Effector CD8-positive, alpha-beta T cell (primary cell): ENCODE data around the gene P2RX1.

Experiments used
- DNase-seq: peaks from one replicate; lab custom pipeline; 2025; lab: John Stamatoyannopoulos, UW

The P2RX1 gene

DNA sequence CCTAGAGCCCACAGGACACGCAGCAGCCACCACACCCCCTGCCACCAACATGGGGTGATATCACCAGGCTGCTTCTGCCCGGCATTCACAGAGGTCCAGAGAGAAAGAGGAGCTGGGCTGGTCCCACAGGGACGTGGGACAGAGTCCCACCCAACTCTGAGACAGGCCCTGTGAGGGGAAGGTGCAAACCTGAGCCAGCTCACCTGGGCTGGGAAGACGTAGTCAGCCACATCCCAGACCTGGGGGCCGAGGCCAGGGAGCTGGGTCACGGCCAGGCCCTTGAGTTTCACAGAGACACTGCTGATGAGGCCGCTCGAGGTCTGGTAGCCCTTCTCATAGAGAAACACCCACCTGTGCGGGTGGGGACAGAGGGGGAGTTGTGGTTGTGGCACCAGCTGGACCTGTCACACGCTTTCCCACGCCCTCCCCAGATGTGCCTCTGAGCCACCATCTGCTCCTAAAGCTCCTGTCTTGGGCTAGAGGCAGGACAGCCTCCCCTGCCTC lies 11.2 kb downstream of the P2RX1 start:
- no peak for DNase-seq

DNA sequence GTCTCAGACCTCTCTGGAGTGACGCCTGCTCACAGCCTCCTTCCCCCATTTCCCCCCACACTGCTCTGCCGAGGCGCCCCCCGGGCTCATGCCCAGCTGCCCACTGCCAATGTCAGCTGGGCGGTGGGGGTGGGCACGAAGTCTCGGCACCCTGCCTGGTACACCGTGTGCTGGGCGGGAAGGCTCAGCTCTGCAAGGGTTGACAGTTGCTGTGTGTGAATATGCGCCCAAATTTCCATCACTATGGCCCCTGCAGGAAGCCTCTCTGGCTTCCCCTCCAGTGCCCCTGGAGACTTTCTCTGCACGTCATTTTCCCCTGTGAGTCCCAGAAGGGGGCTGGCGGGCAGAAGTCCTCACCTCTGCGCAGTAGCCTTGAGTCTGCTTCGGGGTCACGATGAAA lies 11.8 kb downstream of the P2RX1 start:
- DNase-seq = no peak

DNA sequence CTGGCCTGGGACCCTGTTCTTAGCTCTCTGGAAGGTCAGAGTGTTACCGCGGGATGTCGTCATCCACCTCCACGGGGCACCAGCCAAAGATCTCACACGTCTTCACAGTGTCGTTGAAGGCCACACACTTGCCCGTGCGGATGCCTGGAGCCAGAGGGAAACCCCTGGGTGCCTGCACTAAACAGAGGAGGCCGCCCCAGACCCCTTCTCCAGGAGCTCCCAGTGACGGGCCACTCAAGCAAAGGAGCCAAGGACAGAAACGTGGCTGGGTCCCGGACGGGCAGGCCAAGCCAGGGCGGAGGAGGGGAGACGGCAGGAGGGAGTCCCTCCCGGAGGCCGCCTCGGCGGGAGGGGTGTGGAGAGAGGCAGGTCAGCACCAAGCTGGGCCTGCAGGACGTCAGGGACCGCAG lies 12.4 kb downstream of the P2RX1 start:
- DNase-seq = no peak

DNA sequence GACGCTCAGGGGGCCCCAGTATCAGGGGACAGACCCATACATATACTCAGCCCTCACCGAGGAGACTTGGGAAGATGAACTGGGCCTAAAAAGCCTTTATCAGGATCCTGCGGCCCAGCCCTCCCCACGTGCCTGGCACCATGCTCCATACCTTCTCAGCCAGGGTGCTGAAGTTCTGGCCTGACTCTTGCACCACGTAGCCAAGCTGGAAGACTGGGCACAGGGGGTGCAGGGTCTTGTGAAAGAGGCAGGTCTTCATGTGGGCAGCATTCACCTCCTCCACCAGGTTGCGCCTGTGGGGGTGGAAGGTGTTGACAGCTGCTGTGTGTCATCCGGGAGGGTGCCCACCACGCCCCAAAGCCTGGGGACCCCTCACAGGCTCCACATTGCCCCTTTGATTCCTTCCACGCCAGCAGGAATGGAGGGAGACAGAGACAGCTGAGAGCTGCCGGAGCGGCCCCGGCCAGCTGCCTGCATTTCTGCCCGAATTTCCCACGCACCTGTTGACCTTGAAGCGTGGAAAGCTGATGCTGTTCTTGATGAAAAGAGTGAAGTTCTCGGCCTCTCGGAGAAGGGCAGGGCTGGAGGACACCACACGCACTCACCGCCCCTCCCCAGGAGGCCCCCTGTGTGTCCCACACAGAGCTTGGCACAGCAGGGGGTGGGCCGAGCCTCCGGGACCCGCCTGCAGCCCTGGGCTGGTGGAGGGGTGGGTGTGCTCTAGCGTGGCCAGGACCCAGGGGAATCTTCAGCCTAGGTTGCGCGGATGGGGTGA lies 13.0 kb downstream of the P2RX1 start:
- DNase-seq = no peak

- DNase-seq = no peak
These were observed 15.6 kb downstream of the P2RX1 start for GRCh38 chr17:3900646-3901045.

GRCh38 chr17:3897731-3898130 lies 18.5 kb downstream of the P2RX1 start:
- DNase-seq = no peak

DNA sequence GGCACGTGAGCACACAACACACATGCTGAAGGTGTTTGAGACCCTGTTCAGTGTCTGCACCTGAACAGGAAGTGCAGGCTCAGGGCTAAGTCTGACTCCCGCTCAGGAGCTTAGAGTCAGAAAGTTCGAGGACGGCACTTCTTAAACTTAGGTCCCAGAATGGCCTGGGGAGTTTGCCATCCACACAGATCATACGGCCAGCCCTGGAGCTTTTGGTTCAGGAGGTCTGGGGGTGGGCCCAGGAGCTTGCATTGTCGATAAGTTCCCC lies 19.4 kb downstream of the P2RX1 start:
- no peak for DNase-seq

- no peak for DNase-seq
These were observed 19.9 kb downstream of the P2RX1 start for GRCh38 chr17:3896108-3896967.

GRCh38 chr17:3895354-3895753 lies 20.9 kb downstream of the P2RX1 start:
- DNase-seq = no peak

DNA sequence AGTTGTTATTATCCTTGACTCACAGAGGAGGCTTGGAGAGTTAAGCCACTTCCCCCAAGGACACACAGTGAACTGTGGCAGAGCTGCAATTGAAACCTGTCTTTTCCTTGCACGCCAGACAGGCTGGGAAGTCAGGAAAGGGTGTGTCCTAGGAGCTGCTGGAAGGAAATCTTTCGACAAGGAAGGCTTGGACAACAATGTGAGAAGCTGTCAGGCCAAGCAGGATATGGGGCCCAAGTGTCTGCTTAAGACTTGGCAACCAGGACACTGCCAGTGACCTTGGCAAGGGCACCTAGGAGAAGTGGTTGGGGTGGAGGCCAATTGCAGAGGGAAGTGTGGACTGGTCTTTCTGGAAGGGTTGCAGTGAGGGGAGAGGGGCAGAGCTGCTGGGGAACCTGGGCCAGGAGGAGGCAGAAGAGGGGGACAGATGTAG lies 21.3 kb downstream of the P2RX1 start:
- DNase-seq = no peak

- DNase-seq = no peak
These were observed 22.1 kb downstream of the P2RX1 start for GRCh38 chr17:3894188-3894587.

- DNase-seq = no peak
These were observed 22.5 kb downstream of the P2RX1 start for GRCh38 chr17:3893720-3894116.

GRCh38 chr17:3893003-3893719 lies 23.1 kb downstream of the P2RX1 start, which contains the start of gene CAMKK1:
Gene CAMKK1, minus strand, starts transcription at chr17:3893053. Its CDS starts 7,366 bp downstream, at chr17:3885687.
- peak; percentile 76 for DNase-seq

- DNase-seq = peak; percentile 70
These were observed 23.9 kb downstream of the P2RX1 start for GRCh38 chr17:3892095-3892998.

DNA sequence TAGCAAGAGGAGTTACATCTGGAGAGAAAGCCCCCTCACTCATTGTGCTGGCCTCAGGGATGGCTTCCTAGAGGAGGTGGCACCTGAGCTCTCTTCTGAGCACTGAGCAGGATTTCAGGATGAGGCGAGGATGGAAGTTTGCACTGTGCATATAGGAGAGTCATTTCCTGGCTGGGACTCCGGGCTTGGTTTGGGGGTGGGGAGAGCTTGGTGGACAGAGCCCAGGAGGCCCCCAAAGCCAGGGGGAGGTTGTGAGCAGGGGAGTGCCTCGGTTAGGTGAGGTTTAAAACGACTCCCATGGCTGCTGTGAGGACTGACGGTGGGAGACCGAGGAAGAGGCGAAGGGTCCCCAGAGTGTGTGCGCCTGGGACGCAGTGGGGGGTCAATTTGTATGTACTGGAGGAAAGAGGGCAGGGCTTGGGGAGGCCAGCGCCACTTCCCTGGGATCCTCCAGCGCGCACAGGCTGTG lies 24.6 kb downstream of the P2RX1 start:
- no peak for DNase-seq

DNA sequence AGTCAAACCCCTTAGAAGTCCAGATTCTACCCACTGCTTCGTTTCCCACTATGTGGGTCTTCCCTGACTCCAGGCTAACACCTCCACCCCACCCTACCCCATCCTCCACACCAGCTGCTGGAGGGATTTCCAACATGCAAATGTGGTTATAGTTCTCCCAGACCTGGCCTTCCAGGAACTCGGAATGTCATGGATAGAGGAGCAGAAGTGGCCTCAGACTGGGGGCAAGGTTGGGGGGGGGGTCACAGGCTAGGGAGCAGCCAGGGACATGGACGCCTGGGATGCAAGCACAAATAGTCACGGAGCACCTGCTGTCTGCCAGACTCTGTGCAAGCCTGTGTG lies 25.4 kb downstream of the P2RX1 start:
- no peak for DNase-seq

DNA sequence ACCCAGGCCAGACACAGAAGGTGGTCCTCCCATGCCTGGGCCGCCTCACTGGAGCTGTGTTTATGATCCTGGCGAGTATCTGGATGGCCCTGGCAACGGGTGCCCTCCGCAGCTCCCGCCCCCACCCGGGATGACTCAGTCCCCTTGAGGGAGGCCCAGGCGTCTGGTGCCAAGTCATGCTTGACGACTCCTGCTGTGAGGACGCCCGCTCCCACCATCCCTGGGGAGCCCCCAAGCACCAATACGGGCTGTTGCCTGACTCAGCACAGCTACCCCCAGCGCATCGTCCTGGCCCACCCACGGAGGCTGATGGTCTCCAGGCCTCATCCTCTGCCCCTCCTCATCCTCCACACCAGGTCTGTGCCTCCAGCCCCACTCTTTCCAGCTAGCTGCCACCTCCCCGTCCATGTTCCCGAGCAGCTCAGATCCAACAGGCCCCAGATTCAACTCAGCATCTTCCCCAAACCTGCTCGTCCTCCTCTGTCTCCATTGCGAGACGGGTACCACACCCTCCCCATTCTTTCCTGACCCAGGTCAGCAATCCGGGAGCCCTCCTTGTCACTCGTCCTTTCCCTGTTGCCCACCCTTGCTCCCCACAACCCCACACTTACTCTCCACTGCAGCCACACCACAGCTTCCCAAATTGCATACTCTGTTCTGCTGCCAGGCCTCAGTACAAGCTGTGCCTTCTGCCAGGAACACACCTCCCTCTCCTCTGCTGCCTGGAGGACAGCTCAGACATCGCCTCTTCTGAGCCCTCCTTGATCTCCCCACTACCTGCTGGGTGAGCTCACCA lies 26.0 kb downstream of the P2RX1 start:
- no peak for DNase-seq

DNA sequence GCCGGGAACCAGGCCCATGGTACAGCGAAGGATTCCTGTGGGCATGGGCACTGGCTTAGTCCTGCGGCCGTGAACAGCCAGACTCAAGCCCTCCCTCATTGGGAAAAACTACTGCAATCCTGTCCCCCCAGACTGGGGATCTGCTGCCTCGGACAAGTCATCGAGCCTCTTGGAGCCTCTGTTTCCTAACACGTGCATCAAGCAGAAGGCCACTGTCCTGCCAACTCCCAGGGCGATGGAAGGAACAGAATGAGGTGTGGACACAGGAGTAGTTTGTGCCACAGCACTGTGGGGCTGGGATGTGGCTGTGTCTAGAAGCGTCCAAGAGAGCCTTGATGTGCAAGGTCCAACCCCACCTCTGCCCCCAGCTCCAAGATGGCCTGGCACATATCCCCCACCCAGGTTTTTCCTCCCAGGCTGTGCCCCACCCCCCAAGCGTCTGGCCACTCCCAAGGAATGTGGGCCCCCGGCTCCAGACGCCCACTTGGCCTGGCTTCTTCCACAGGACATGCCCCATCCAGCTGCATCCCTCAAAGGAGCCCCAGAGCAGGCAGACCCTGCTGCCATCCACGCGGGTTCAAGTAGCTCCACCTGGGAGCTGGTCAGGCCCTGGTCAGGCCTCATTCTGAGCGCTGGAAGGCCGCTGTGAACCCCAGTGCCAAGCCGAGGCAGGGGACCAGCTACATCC lies 26.8 kb downstream of the P2RX1 start:
- no peak for DNase-seq

DNA sequence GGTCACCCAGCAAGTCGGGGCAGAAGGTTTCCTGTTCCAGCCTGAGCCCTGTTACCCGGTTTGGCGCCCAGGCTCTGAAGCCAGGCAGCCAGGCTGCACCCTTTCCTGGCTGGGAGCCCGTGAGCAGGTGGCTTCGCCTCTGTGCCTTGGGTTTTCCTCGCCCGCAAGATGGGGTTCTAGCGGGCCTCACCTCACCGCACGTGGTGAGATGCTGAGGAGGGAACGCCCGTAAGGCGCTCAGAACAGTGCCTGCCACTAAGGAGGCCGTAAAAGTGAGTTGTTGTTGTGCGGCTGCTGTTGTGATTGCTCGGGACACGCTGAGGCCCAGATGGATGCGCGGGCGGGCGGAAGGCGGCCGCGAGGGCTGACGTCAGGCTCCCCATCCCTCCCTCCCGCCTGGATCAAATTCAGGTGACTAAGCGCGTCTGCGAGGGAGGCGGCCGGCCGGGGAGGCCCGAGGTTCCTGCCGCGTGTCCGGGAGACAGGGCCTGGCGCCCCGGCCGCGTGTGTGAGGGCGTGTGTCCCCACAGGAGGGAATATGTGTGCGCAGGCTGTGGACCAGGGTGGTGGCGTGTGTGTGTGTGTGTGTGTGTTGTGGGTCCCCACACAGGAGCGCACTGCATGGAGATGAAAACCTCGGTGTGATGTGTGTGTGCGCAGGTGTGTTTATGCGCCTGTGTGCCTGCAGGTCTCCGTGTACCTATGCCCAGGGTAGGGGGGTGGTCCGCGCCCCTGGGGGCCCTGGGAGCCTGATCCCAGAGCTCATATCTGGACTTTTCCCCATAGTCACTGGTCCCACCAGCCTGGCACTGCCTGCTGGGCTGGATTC lies 27.7 kb downstream of the P2RX1 start:
- no peak for DNase-seq
